ENCODE data around the gene IDH3A.

GRCh38 chr15:78212546-78213424 is 63.6 kb downstream of the IDH3A start:
- TF ChIP-seq POLR2A (IDR thresholded peaks at IDR 0.05) (no peak), CTCF (IDR thresholded peaks at IDR 0.05 in 8 of 11, conservative IDR thresholded peaks at IDR 0.05 in 3 of 11) (no peak), POLR2AphosphoS5 (IDR thresholded peaks at IDR 0.05) (no peak)

Data from spleen (tissue), 7 donors.